Activated CD8-positive, alpha-beta memory T cell treated with anti-CD3 and anti-CD28 coated beads for 1 hour (primary cell): ENCODE measurements around the gene ZSCAN18.
"Not testable (repeated sequence)": the region's sequence is repeated elsewhere in the genome, so short reads cannot be mapped to it uniquely, and the experiment has no call there.

Experiments
- DNase-seq, 2 donors: peaks; one replicate each; pipeline ENCODE4 v3.0.0-alpha.2; 2020; ENCODE audit warnings: low read depth in 1 of 2; ENCODE audit errors: extremely low read depth in 1 of 2

The ZSCAN18 gene, protein sequence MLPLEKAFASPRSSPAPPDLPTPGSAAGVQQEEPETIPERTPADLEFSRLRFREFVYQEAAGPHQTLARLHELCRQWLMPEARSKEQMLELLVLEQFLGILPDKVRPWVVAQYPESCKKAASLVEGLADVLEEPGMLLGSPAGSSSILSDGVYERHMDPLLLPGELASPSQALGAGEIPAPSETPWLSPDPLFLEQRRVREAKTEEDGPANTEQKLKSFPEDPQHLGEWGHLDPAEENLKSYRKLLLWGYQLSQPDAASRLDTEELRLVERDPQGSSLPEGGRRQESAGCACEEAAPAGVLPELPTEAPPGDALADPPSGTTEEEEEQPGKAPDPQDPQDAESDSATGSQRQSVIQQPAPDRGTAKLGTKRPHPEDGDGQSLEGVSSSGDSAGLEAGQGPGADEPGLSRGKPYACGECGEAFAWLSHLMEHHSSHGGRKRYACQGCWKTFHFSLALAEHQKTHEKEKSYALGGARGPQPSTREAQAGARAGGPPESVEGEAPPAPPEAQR

GRCh38 chr19:58097781-58098681, at the start of gene ZSCAN18:
ZSCAN18 (minus strand) TSS chr19:58098231; CDS start chr19:58090267, 7,964 bp downstream.
- peak; percentile 92 to 98 for DNase-seq

DNA sequence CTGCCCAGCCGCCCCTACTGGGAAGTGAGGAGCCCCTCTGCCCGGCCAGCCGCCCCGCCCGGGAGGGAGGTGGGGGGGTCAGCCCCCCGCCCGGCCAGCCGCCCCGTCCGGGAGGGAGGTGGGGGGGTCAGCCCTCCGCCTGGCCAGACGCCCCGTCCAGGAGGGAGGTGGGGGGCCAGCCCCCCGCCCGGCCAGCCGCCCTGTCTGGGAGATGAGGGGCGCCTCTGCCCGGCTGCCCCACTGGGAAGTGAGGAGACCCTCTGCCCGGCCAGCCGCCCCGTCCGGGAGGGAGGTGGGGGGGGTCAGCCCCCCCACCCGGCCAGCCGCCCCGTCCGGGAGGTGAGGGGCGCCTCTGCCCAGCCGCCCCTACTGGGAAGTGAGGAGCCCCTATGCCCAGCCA, 49.4 kb upstream of the ZSCAN18 start:
- not testable (repeated sequence) for DNase-seq

- DNase-seq: no peak
Observed at GRCh38 chr19:58145849-58146248, 47.8 kb upstream of the ZSCAN18 start.

DNA sequence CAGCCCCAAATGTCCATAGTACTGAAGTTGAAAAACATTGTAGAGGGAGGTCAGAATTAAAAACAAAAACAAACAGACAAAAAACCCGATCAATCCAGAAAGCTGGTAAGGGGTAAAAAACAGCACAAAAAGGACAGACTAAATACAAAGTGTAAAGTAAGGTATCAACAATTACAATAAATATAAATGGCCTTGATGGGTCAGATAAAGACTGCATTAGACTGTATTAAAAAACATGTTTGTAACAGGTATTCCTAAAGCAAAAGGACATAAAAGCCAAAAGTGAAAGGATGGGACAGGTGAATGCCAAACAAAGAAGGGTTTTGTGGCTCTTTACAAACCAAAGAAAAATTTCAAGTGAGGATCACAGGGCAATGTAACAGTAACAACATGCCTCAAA, 36.2 kb upstream of the ZSCAN18 start:
- DNase-seq: no peak

DNA sequence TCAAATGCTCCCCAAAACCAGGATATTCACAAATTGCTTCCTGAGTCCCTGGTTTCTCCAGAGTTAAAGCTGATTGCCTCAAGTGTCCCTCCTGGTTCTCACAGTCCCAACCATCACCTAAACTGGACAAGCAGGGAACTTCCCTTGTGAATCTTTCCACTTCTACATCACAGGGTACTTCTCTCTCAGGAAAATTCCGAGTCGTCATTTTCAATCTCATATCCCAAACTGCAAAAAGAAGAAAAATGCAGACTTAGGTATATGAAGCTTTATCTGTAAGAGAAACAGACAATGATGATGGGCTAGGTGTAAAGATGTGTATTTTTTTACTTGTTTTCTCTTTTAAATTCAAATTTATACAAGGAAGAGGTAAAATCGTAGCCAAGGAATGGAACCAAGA, 31.3 kb upstream of the ZSCAN18 start:
- DNase-seq: no peak

- no peak for DNase-seq
Observed at GRCh38 chr19:58128041-58128685, 30.1 kb upstream of the ZSCAN18 start.

- no peak for DNase-seq
Observed at GRCh38 chr19:58123354-58123753, 25.3 kb upstream of the ZSCAN18 start.

- no peak for DNase-seq
Observed at GRCh38 chr19:58118979-58119733, 21.1 kb upstream of the ZSCAN18 start.

DNA sequence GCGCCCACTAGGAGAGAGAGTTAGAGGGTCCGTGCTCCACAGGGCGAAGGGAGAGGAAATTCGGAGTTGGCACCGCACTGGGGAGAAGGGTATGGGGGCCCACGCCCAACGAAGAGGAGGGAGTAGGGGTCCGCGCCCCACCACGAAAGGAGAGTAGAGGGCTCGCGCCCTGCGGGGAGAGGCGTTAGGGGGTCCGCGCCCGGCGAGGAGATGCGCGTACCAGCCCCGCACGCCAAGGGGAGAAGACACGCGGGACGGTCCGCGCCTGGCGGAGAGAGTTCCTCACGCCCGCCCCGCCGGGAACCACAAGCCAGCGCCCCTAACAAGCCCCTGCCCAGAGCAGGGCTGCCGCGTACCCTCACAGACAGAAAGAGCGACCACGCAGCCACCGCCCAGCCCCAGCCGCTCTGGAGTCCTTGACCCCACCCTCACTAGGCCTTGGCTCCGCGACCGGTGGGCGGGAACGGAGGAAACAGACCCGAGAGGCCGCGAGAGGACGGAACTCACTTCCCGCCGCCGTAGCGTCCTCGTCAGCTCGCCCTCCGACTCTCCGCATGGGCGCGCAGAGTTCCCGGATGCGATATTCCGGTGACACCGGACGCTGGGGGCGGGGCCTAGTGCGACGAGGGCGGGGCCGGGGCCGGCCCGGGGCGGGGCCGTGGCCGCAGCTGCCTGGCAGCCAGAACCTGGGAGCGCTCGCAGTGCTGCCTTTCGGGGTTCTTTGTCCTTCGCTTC, 20.0 kb upstream of the ZSCAN18 start:
- DNase-seq: no peak

DNA sequence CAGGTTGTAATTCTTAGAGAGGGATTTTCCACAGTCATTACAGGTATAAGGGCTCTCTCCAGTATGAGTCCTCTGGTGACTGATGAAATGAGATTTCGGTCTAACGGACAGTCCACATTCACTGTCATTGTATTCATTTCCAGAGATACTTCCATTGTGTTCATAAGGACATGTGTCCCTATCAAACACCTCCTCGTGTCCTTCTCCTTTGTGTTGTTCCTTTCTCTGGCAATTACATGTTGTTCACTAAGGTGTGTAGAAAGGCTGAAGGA, 10.5 kb upstream of the ZSCAN18 start:
- DNase-seq: no peak

- no peak for DNase-seq
Observed at GRCh38 chr19:58107778-58108545, 9.9 kb upstream of the ZSCAN18 start.

GRCh38 chr19:58098682-58098998, 609 bp upstream of the ZSCAN18 start:
- no peak for DNase-seq

GRCh38 chr19:58097349-58097748, 682 bp downstream of the ZSCAN18 start:
- no peak for DNase-seq

DNA sequence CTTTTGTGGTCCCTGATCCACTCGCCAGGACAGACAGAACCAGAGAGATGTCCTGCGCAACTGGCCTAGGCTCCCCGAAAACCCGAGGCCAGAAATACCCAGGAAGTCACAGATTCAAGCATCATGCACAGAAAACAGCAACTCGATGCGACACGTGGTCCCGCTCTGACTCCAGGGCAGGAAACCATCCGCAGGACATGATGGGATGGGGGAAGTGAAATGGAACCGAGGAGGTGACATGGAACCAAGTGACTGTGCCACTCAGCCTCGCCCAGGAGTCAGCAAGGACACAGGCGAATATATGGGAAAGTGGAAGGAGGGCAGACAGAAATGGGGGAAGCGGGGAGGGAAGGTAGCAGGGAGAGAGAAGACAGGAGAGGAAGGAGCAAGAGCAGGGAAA, 1.1 kb downstream of the ZSCAN18 start:
- DNase-seq: no peak

DNA sequence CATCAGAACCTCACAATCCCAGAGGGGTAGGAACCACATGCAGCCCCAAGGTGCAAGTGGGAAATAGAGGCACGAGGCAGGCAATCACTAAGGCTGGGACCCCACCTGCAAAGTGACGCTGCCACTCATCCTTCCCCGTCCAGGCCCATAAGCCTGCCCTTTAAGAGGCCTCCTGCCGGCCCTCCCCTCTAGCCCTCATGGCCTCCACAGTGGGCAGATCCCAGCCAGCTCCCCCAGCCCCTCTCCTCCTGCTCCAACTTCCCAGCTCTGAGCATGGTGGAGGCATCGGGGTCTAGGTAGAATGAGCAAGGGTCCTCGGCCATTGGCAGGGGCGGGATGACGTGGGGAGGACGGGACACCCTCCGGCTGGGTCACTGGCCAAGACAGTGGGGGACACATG, 2.7 kb downstream of the ZSCAN18 start:
- no peak for DNase-seq

DNA sequence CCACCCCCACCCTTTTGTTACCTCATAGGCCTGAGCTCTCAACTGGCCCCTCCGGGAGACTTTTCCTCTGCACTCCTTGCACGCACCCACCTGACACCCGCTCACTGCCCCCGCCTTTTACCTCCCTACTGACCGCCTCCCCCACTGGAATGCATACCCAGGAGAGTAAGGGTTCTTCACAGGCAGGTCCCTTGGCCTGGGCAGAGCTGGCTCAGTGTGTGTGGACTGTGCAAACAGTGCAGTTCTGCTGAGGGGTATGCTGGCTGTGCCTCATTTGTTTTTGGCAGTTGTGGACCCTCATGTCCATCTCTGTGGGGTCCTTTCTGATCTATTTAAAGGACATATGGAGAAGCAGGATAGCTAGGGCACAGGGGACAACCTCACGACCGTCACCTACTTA, 5.0 kb downstream of the ZSCAN18 start:
- DNase-seq: no peak

DNA sequence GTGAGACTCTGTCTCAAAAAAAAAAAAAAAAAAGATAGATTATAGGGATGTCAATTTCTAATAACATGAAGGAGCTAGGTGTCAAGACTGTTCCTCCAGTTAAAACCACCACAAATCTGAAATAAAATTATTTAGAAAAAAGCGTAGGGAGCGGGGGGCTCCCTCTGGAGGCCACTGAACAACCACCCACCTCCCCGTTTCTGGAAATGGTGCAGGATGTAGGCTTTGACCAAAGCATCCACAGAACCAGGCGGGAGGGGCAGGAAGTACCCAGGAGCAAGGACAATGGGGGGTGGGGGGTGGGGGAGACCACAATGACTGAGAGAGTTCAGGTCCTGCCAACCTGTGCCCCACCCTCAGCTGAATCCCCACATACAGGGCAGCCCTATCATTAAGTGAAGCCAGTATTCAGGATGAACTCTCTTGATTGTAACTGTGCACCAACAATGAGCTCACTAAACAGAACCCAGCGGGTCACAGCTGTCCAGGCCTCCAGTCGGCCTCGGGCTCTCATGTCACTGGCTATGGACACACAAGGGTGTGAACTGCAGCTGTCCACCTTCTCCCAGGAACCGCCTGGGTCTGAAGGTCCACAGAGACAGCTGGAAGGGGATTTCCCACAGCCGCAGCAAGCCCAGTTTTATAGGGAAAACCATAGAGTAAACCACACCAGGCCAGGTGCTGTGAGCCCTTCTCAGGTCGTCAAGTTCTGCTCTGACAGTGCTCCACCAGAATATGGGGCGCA, 6.6 kb downstream of the ZSCAN18 start:
- DNase-seq: no peak

- no peak for DNase-seq
Observed at GRCh38 chr19:58089846-58090245, 8.2 kb downstream of the ZSCAN18 start.
